ENCODE results near the gene PADI4.

The PADI4 gene

DNA sequence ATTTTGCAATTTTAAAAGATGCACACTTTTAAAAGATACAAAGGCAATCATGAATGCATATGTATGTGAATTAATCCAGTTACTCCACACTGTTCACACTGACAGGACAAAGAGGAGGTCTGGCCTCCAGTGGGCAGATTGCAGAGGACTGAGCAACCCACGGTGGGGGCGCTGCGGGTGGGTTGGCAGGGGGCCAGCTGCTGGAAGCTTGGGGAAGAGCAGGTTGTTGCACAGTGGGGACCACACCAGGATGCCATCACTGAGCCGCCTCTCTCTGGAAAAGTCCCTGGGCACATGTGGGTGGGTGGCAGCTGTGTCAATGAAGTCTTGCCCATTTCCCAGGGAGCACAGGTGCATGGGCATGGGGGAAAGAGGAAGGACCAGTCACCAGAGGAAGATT lies 12.7 kb upstream of the PADI4 start:
- no peak overlapping the region for H3K4me3 ChIP-seq (ENCODE audit: low read depth, low read length)
- H3K36me3 ChIP-seq (ENCODE audit: control insufficient read depth, insufficient read depth, low read length): no peaks in the 10 kb centered on the region
- no peak overlapping the region for H3K27ac ChIP-seq
- H2AFZ ChIP-seq: no peak overlapping the region
- no peak overlapping the region for H3K4me2 ChIP-seq (ENCODE audit: low read length)
- H3K9ac ChIP-seq: no peak overlapping the region
- TF ChIP-seq, protein P1, sequence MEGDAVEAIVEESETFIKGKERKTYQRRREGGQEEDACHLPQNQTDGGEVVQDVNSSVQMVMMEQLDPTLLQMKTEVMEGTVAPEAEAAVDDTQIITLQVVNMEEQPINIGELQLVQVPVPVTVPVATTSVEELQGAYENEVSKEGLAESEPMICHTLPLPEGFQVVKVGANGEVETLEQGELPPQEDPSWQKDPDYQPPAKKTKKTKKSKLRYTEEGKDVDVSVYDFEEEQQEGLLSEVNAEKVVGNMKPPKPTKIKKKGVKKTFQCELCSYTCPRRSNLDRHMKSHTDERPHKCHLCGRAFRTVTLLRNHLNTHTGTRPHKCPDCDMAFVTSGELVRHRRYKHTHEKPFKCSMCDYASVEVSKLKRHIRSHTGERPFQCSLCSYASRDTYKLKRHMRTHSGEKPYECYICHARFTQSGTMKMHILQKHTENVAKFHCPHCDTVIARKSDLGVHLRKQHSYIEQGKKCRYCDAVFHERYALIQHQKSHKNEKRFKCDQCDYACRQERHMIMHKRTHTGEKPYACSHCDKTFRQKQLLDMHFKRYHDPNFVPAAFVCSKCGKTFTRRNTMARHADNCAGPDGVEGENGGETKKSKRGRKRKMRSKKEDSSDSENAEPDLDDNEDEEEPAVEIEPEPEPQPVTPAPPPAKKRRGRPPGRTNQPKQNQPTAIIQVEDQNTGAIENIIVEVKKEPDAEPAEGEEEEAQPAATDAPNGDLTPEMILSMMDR (IDR thresholded peaks at IDR 0.05): no peak
- no peaks in the 10 kb centered on the region for H3K4me1 ChIP-seq
- no peaks in the 10 kb centered on the region for H3K79me2 ChIP-seq
- no peaks in the 10 kb centered on the region for H3K27me3 ChIP-seq (ENCODE audit: control insufficient read depth, insufficient read depth, low read length)
- H3K9me3 ChIP-seq (ENCODE audit: control insufficient read depth, low read length): no peaks in the 10 kb centered on the region

DNA sequence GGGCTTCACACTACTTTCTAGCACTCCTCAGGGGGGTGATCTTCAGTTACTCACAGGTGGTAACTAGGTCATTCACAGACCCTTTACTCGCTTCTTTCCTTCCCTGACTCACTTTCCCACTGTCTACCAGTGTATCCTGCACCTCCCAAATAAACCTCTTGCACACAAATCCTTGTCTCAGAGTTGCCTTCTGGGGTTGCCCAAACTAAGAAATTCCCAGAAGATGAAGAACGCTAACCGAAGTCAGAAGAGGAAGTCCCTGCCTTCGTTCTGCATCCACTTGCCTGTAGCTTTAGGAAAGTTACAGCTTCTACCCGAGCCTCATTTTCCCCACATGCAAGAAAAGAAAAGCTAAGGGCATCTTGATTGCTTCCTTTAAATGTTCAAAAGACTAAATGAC lies 11.9 kb upstream of the PADI4 start:
- H2AFZ ChIP-seq: no peak overlapping the region
- TF ChIP-seq, protein P1 (IDR thresholded peaks at IDR 0.05): no peak
- H3K27me3 ChIP-seq (ENCODE audit: control insufficient read depth, insufficient read depth, low read length): no peaks in the 10 kb centered on the region
- H3K4me2 ChIP-seq (ENCODE audit: low read length): no peak overlapping the region
- no peak overlapping the region for H3K27ac ChIP-seq
- no peak overlapping the region for H3K9ac ChIP-seq
- H3K4me1 ChIP-seq: no peaks in the 10 kb centered on the region
- H3K4me3 ChIP-seq (ENCODE audit: low read depth, low read length): no peak overlapping the region
- H3K9me3 ChIP-seq (ENCODE audit: control insufficient read depth, low read length): no peaks in the 10 kb centered on the region
- no peaks in the 10 kb centered on the region for H3K36me3 ChIP-seq (ENCODE audit: control insufficient read depth, insufficient read depth, low read length)
- no peaks in the 10 kb centered on the region for H3K79me2 ChIP-seq

DNA sequence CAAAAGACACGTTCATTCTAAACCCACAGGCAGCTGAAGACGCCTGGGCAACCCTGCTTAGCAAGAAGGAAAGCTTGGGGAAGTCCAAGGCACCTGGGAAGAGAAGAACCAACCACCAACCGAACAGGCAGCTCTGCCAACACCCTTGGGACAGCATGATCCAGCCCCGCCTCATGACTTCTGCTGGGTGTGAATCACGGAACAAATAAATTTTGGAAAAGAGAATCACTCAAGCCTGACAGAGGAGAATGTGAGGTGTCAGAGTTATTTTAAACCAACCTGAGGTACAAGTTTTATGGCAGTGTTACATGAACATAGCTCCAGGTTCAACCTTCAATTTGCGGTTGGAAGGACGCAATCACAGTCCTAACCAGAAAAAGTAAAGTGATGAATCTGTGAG lies 10.0 kb upstream of the PADI4 start:
- H3K4me1 ChIP-seq: no peaks in the 10 kb centered on the region
- TF ChIP-seq, protein P1 (IDR thresholded peaks at IDR 0.05): no peak
- H3K27ac ChIP-seq: no peak overlapping the region
- no peak overlapping the region for H3K9ac ChIP-seq
- no peaks in the 10 kb centered on the region for H3K79me2 ChIP-seq
- H3K4me3 ChIP-seq (ENCODE audit: low read depth, low read length): no peak overlapping the region
- no peaks in the 10 kb centered on the region for H3K36me3 ChIP-seq (ENCODE audit: control insufficient read depth, insufficient read depth, low read length)
- no peaks in the 10 kb centered on the region for H3K9me3 ChIP-seq (ENCODE audit: control insufficient read depth, low read length)
- no peak overlapping the region for H2AFZ ChIP-seq
- H3K4me2 ChIP-seq (ENCODE audit: low read length): no peak overlapping the region
- no peaks in the 10 kb centered on the region for H3K27me3 ChIP-seq (ENCODE audit: control insufficient read depth, insufficient read depth, low read length)

DNA sequence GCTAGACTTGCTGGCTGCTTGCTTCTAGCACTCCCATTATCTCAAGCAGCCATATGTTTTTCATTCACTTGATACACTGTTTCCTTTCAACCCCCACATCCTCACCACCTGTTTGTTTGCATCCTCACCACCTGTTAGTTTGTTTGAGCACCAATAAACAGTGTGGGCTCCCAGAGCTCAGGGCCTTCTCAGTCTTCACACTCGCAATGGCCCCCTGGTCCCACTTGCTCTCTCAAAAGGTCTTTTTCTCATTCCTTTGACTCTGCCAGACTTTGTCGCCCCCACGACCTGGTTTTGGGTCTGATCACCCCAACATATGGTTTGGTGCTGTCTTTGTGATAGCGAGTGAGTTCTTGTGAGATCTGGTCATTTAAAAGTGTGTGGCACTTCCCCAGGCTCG lies 6.2 kb upstream of the PADI4 start:
- no peak overlapping the region for H3K4me3 ChIP-seq (ENCODE audit: low read depth, low read length)
- no peaks in the 10 kb centered on the region for H3K36me3 ChIP-seq (ENCODE audit: control insufficient read depth, insufficient read depth, low read length)
- H3K27ac ChIP-seq: no peak overlapping the region
- no peaks in the 10 kb centered on the region for H3K4me1 ChIP-seq
- H3K9ac ChIP-seq: no peak overlapping the region
- H3K4me2 ChIP-seq (ENCODE audit: low read length): no peak overlapping the region
- H3K27me3 ChIP-seq (ENCODE audit: control insufficient read depth, insufficient read depth, low read length): no peaks in the 10 kb centered on the region
- no peak overlapping the region for H2AFZ ChIP-seq
- H3K79me2 ChIP-seq: no peaks in the 10 kb centered on the region
- no peaks in the 10 kb centered on the region for H3K9me3 ChIP-seq (ENCODE audit: control insufficient read depth, low read length)
- TF ChIP-seq, protein P1 (IDR thresholded peaks at IDR 0.05): no peak

DNA sequence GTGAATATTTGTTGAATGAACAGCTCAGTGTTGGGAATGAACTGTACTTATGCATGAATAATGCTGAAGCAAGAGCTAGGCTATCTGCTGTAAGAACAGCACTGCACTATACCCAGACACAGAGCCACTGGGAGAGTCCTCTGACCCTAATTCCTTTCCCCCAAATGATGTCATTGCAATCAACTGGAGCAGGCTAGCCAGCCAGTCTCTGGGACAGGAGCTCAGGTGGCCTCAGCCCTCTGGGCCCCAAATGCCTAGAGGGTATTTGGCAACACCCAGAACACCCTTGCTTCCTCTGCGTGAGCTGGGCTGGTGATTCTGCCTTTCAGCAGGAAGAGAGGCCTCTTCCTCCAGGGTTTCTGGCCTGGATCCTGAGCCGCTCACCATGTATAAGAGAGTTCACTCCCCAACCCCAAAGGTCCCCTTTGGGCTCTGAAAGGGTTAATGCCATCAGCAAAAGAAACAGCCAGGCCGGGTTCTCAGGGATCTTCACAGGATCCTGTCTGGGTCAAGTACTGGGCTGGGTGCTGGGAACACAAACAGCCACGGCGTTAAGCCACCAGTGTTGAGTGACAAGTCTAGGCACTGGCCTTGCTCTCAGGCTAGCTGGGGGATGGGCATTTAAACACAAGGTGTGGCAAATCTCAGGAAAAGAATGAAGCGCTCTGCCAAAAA lies 3.7 kb upstream of the PADI4 start:
- H3K27ac ChIP-seq: no peak overlapping the region
- TF ChIP-seq, protein P1 (IDR thresholded peaks at IDR 0.05): no peak

More for the DNA sequence above, 3.7 kb upstream of the PADI4 start:
- Histone ChIP-seq H3K27me3 (ENCODE audit: control insufficient read depth, insufficient read depth, low read length) (no peaks in the 10 kb centered on the region), H3K36me3 (ENCODE audit: control insufficient read depth, insufficient read depth, low read length) (no peaks in the 10 kb centered on the region), H3K4me1 (no peaks in the 10 kb centered on the region), H3K4me3 (ENCODE audit: low read depth, low read length) (no peak overlapping the region), H3K9ac (no peak overlapping the region), H2AFZ (no peak overlapping the region), H3K4me2 (ENCODE audit: low read length) (no peak overlapping the region), H3K79me2 (no peaks in the 10 kb centered on the region), H3K9me3 (ENCODE audit: control insufficient read depth, low read length) (no peaks in the 10 kb centered on the region)

Measured in parathyroid adenoma (tissue), 2 donors.